ENCODE data around the gene AXIN1.
A peak's percentile ranks its signal among the peaks of the same experiment; 100 is the strongest.

GRCh38 chr16:280552-280951 lies 72.0 kb downstream of the AXIN1 start, which contains the start of gene ARHGDIG:
- no peak for TF ChIP-seq REST (IDR thresholded peaks at IDR 0.05; ENCODE audit: low read depth)
- TF ChIP-seq, protein P1, sequence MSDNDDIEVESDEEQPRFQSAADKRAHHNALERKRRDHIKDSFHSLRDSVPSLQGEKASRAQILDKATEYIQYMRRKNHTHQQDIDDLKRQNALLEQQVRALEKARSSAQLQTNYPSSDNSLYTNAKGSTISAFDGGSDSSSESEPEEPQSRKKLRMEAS (IDR thresholded peaks at IDR 0.05), result no peak
- TF ChIP-seq ZBTB7A (IDR thresholded peaks at IDR 0.05; ENCODE audit: low read depth), result peak; percentile 79
- TF ChIP-seq NFIC (IDR thresholded peaks at IDR 0.05), result no peak
- TF ChIP-seq RAD21 (IDR thresholded peaks at IDR 0.05; ENCODE audit: low read depth), result no peak
- TF ChIP-seq YY1 (IDR thresholded peaks at IDR 0.05; ENCODE audit: low read depth), result no peak
- no peak for TF ChIP-seq FOXM1 (IDR thresholded peaks at IDR 0.05; ENCODE audit: borderline replicate concordance, low read depth)
- no peak for TF ChIP-seq TAF1 (IDR thresholded peaks at IDR 0.05; ENCODE audit: low read depth)
- TF ChIP-seq CREB1 (IDR thresholded peaks at IDR 0.05; ENCODE audit: low read depth), result no peak
- no peak for TF ChIP-seq CEBPB (IDR thresholded peaks at IDR 0.05)
- TF ChIP-seq EP300 (IDR thresholded peaks at IDR 0.05; ENCODE audit: borderline replicate concordance), result no peak

Measured in Ishikawa (cell line).